OCI-LY3 (cell line): ENCODE measurements around the gene MACROD2.

Source experiments
- H2AFZ ChIP-seq: fragments of 200-600, 300-600 bp; shearing (Covaris generic); 2 replicates; pipeline ENCODE4 v1.6.0; 2014; ENCODE audit warnings: antibody characterized with exemption, low read depth, low read length
- H3K27ac ChIP-seq: fragments of 200-600, 300-600 bp; sonication (generic); 2 replicates; pipeline ENCODE4 v1.5.1; 2014; ENCODE audit warnings: mild to moderate bottlenecking, low read length, moderate library complexity, mixed read lengths
- H3K27me3 ChIP-seq: fragments of 200-600, 300-600 bp; sonication (generic); 2 replicates; pipeline ENCODE4 v1.6.1; 2014; ENCODE audit warnings: low read depth, low read length, mixed read lengths
- H3K36me3 ChIP-seq: fragments of 200-600, 300-600 bp; sonication (generic); replicated peaks from 2 replicates; pipeline ENCODE3; 2014; ENCODE audit warnings: low read depth, low read length, mixed read lengths
- H3K4me1 ChIP-seq: fragments of 300-600, 200-600 bp; sonication (generic); 2 replicates; pipeline ENCODE4 v1.6.1; 2014; ENCODE audit warnings: low read length, mixed read lengths
- H3K4me2 ChIP-seq: fragments of 200-600, 300-600 bp; sonication (generic); 2 replicates; pipeline ENCODE4 v1.6.1; 2014; ENCODE audit warnings: low read length, mixed read lengths
- H3K4me3 ChIP-seq: fragments of 300-600, 200-600 bp; sonication (generic); 2 replicates; pipeline ENCODE4 v1.5.1; 2014; ENCODE audit warnings: antibody characterized with exemption, mild to moderate bottlenecking, low read length, moderate library complexity
- H3K79me2 ChIP-seq: fragments of 300-600, 200-600 bp; shearing (Covaris generic); 2 replicates; pipeline ENCODE4 v1.6.1; 2014; ENCODE audit warnings: mild to moderate bottlenecking, low read length, mixed read lengths
- H3K9ac ChIP-seq: fragments of 300-600, 200-600 bp; shearing (Covaris generic); 2 replicates; pipeline ENCODE4 v1.6.0; 2014; ENCODE audit warnings: mild to moderate bottlenecking, low read length, moderate library complexity
- H3K9me3 ChIP-seq: fragments of 200-600, 300-600 bp; shearing (Covaris generic); 2 replicates; pipeline ENCODE4 v1.6.1; 2014; ENCODE audit warnings: low read length, mixed read lengths; ENCODE audit not compliant: insufficient read depth
- H4K20me1 ChIP-seq: fragments of 200-600, 300-600 bp; sonication (generic); 2 replicates; pipeline ENCODE4 v1.6.1; 2016; ENCODE audit warnings: low read length, mixed read lengths; ENCODE audit not compliant: insufficient read depth
- EZH2phosphoT487 ChIP-seq: fragments of 200-600 bp; shearing (Covaris generic); IDR thresholded peaks from 2 replicates; pipeline ENCODE4 v1.6.1; 2018; ENCODE audit warnings: antibody characterized with exemption, mixed run types, low read depth
- TF ChIP-seq, protein P1 (sequence below): fragments of 200-600, 300-600 bp; sonication (generic); IDR thresholded peaks from 2 replicates; pipeline ENCODE4 v1.5.1; 2014; ENCODE audit warnings: antibody characterized with exemption, low read length, low read depth

The MACROD2 gene

DNA sequence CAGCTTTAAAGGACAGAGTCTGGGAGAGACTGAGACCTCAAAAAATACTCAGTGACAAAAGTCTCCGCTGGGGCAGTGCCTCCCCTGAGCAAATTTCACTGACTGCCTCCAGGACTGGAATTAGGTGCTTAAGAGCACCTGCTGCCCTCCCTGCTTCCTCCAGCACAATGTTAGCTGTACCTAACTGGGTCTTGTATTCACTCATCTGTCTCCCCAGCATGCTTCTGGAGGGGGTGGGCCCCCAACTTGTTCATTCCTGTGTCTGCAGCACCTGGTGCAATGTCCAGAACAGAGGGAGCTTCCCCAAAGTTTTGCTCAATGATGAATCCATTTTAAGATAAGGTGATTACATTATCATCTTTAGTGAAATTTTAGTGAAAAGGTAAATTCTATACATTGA, 1927.2 kb downstream of the MACROD2 start:
- Histone ChIP-seq H3K79me2 (peaks cover 84% of the 10 kb centered on the region), H3K4me2 (peak overlapping the region; percentile 90), H2AFZ (no peak overlapping the region), H3K27ac (peak overlapping the region; percentile 93), H3K9ac (peak overlapping the region; percentile 66), H3K9me3 (no peaks in the 10 kb centered on the region), H3K4me1 (peaks cover 53% of the 10 kb centered on the region), H3K4me3 (peak overlapping the region; percentile 70), H3K27me3 (no peaks in the 10 kb centered on the region), H3K36me3 (peaks cover 80% of the 10 kb centered on the region), H4K20me1 (peaks cover 8% of the 10 kb centered on the region; the same call in 1 of the 2 replicates)
- TF ChIP-seq EZH2phosphoT487 = no peak
- TF ChIP-seq, protein P1, sequence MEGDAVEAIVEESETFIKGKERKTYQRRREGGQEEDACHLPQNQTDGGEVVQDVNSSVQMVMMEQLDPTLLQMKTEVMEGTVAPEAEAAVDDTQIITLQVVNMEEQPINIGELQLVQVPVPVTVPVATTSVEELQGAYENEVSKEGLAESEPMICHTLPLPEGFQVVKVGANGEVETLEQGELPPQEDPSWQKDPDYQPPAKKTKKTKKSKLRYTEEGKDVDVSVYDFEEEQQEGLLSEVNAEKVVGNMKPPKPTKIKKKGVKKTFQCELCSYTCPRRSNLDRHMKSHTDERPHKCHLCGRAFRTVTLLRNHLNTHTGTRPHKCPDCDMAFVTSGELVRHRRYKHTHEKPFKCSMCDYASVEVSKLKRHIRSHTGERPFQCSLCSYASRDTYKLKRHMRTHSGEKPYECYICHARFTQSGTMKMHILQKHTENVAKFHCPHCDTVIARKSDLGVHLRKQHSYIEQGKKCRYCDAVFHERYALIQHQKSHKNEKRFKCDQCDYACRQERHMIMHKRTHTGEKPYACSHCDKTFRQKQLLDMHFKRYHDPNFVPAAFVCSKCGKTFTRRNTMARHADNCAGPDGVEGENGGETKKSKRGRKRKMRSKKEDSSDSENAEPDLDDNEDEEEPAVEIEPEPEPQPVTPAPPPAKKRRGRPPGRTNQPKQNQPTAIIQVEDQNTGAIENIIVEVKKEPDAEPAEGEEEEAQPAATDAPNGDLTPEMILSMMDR = no peak

DNA sequence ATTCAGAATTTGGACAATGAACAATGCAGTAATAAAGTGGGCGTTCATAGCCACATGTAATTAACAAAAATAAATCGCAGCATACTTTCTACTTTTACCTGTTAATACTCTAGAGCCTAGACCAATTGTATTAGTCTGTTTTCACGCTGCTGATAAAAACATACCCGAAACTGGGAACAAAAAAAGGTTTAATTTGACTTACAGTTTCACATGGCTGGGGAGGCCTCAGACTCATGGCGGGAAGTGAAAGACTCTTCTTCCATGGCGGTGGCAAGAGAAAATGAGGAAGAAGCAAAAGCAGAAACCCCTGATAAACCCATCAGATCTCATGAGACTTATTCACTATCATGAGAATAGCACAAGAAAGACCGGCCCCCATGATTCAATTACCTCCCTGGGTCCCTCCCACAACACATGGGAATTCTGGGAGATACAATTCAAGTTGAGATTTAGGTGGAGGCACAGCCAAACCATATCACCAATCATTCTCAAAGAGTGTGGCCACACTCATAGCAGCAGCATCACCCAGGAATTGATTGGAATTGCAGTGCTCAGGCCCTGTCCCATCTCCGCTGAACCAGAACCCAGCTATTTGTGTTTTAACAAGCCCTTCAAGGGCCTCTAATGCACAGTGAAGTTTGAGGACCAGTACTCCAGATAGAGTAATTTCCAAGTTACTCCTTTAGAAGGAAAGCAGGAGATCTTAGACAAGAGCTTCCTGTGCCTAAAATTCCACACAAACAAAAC, 1927.9 kb downstream of the MACROD2 start:
- Histone ChIP-seq H3K9me3 (no peaks in the 10 kb centered on the region), H3K4me1 (peaks cover 53% of the 10 kb centered on the region), H3K27me3 (no peaks in the 10 kb centered on the region), H3K4me3 (peak overlapping the region; percentile 70), H3K79me2 (peaks cover 86% of the 10 kb centered on the region), H2AFZ (no peak overlapping the region), H3K4me2 (peak overlapping the region; percentile 90), H3K9ac (peak overlapping the region; percentile 66), H3K27ac (peak overlapping the region; percentile 93), H3K36me3 (peaks cover 81% of the 10 kb centered on the region), H4K20me1 (peaks cover 12% of the 10 kb centered on the region; the same call in 1 of the 2 replicates)
- TF ChIP-seq, protein P1 = no peak
- TF ChIP-seq EZH2phosphoT487 = no peak

DNA sequence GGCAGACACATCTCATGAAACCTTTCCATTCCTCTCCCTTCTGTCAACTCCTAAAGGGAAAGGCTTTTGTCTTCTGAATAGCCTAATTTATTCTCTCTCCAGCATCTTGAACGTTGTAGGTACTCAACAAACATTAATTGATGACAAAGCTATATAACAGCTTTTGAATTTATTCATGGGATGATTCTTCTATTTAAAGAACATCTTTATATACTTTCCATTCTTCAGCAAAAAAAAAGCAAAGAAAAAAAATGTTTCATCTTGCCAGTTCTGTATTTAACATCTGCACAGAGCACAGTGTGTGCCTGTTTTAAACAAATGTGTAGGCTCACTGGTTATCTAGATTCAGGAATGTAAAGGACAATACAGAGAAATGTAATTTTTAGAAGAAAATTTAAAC, 1929.2 kb downstream of the MACROD2 start:
- Histone ChIP-seq H3K36me3 (peaks cover 81% of the 10 kb centered on the region), H4K20me1 (peaks cover 14% of the 10 kb centered on the region; the same call in 1 of the 2 replicates), H3K27ac (peak overlapping the region; percentile 1; the same call in 1 of the 2 replicates), H3K4me3 (no peak overlapping the region), H3K9ac (no peak overlapping the region), H2AFZ (no peak overlapping the region), H3K79me2 (peaks cover 82% of the 10 kb centered on the region), H3K27me3 (no peaks in the 10 kb centered on the region), H3K9me3 (no peaks in the 10 kb centered on the region), H3K4me1 (peaks cover 52% of the 10 kb centered on the region), H3K4me2 (no peak overlapping the region)
- TF ChIP-seq EZH2phosphoT487 = no peak
- TF ChIP-seq, protein P1 = no peak

DNA sequence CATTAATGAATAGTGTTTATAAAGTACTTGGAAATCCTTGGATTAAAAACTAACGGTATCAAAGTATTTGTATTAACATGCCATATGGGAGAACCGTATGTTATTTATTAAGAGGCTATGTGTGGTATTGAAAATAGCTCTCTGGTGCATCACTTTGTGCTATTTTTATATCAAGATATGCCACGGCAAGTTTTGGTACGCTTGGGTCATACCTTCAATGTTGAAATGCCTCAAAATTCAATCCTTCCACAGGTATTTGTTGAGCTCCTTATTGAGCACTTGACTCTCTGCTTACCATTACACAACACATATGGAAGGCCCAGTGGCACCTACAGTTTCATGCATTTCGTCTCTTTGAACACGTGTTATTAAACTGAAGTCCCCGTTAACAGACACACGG, 1930.1 kb downstream of the MACROD2 start:
- Histone ChIP-seq H3K27me3 (no peaks in the 10 kb centered on the region), H3K9ac (no peak overlapping the region), H3K4me1 (peaks cover 43% of the 10 kb centered on the region), H3K4me2 (no peak overlapping the region), H3K36me3 (peaks cover 81% of the 10 kb centered on the region), H3K9me3 (no peaks in the 10 kb centered on the region), H3K4me3 (no peak overlapping the region), H3K79me2 (peaks cover 83% of the 10 kb centered on the region), H3K27ac (no peak overlapping the region), H2AFZ (no peak overlapping the region), H4K20me1 (peaks cover 15% of the 10 kb centered on the region)
- TF ChIP-seq EZH2phosphoT487 = no peak
- TF ChIP-seq, protein P1 = no peak
